ENCODE measurements around the gene RAB4B. TPM values are rescaled to one million over a fixed set of nuclear protein-coding genes. Genes with fewer than 3 reads are reported as not detected.
"Not testable (repeated sequence)": the region's sequence is repeated elsewhere in the genome, so short reads cannot be mapped to it uniquely, and the experiment has no call there.

RAB4B gene
- total RNA-seq, 1 donor from 2014 or later: 12.9 TPM

- H3K79me2 ChIP-seq (ENCODE audit: low read depth); H3F3A ChIP-seq (ENCODE audit: low read depth); H3K36me3 ChIP-seq; H3K36me3 Mint-ChIP-seq; H3K27me3 Mint-ChIP-seq (ENCODE audit: insufficient read depth, low read depth); H3K9me3 ChIP-seq (ENCODE audit: low read depth); H3K27me3 ChIP-seq; H3K27ac ChIP-seq; H3K9ac ChIP-seq; H4K20me1 ChIP-seq (ENCODE audit: low read depth); H2AFZ ChIP-seq (replicated peaks); H3K4me3 ChIP-seq; H3K9me3 Mint-ChIP-seq: not testable (repeated sequence)
- Mint-ChIP-seq H3K27ac (peak overlapping the region; percentile 21), H3K4me3 (peak overlapping the region; percentile 65), H3K4me1 (peaks cover 38% of the 10 kb centered on the region)
- DNase-seq (ENCODE audit: low spot score): peak; percentile 59
- peak; percentile 44 for TF ChIP-seq CTCF (IDR thresholded peaks at IDR 0.05)
- H3K4me1 ChIP-seq: peaks cover 14% of the 10 kb centered on the region
- peak overlapping the region; percentile 59 for H3K4me2 ChIP-seq
Measured at GRCh38 chr19:40818480-40819399, 40.7 kb downstream of the RAB4B start.

GRCh38 chr19:40819479-40820234 lies 41.6 kb downstream of the RAB4B start:
- H3K4me3 ChIP-seq; H3K27me3 Mint-ChIP-seq (ENCODE audit: insufficient read depth, low read depth); H3K27ac Mint-ChIP-seq; DNase-seq (ENCODE audit: low spot score); H3K79me2 ChIP-seq (ENCODE audit: low read depth); H4K20me1 ChIP-seq (ENCODE audit: low read depth); H3K36me3 ChIP-seq; H3K4me3 Mint-ChIP-seq; H3K9ac ChIP-seq; H3K36me3 Mint-ChIP-seq; H3K4me2 ChIP-seq; H3K9me3 Mint-ChIP-seq; H3K27ac ChIP-seq; H2AFZ ChIP-seq (replicated peaks); H3K9me3 ChIP-seq (ENCODE audit: low read depth); H3K27me3 ChIP-seq; H3F3A ChIP-seq (ENCODE audit: low read depth); H3K4me1 ChIP-seq: not testable (repeated sequence)
- peak; percentile 81 for TF ChIP-seq CTCF (IDR thresholded peaks at IDR 0.05)
- H3K4me1 Mint-ChIP-seq: peaks cover 36% of the 10 kb centered on the region

GRCh38 chr19:40822161-40822560 lies 44.1 kb downstream of the RAB4B start:
- H3K4me3 Mint-ChIP-seq: no peak overlapping the region
- H3K4me3 ChIP-seq: no peak overlapping the region
- H3K4me1 Mint-ChIP-seq: peaks cover 26% of the 10 kb centered on the region
- H3F3A ChIP-seq (ENCODE audit: low read depth): peaks cover 6% of the 10 kb centered on the region
- no peaks in the 10 kb centered on the region for H4K20me1 ChIP-seq (ENCODE audit: low read depth)
- no peak for TF ChIP-seq EZH2phosphoT487 (IDR thresholded peaks at IDR 0.05)
- no peak for TF ChIP-seq CTCF (IDR thresholded peaks at IDR 0.05)
- TF ChIP-seq EZH2 (IDR thresholded peaks at IDR 0.05): no peak
- H2AFZ ChIP-seq (replicated peaks): no peak overlapping the region
- no peaks in the 10 kb centered on the region for H3K9me3 Mint-ChIP-seq
- peaks cover 8% of the 10 kb centered on the region for H3K4me1 ChIP-seq
- no peak overlapping the region for H3K27ac ChIP-seq
- no peaks in the 10 kb centered on the region for H3K9me3 ChIP-seq (ENCODE audit: low read depth)
- no peak overlapping the region for H3K4me2 ChIP-seq
- H3K27ac Mint-ChIP-seq: peak overlapping the region; percentile 81
- no peaks in the 10 kb centered on the region for H3K79me2 ChIP-seq (ENCODE audit: low read depth)
- peaks cover 4% of the 10 kb centered on the region for H3K27me3 Mint-ChIP-seq (ENCODE audit: insufficient read depth, low read depth)
- no peak for DNase-seq (ENCODE audit: low spot score)
- H3K9ac ChIP-seq: no peak overlapping the region
- peaks cover 8% of the 10 kb centered on the region for H3K27me3 ChIP-seq
- H3K36me3 Mint-ChIP-seq: peaks cover 7% of the 10 kb centered on the region
- no peaks in the 10 kb centered on the region for H3K36me3 ChIP-seq

GRCh38 chr19:40822704-40823553 lies 44.9 kb downstream of the RAB4B start:
- peaks cover 26% of the 10 kb centered on the region for H3K4me1 Mint-ChIP-seq
- H3K36me3 ChIP-seq; DNase-seq (ENCODE audit: low spot score); H3K36me3 Mint-ChIP-seq; H3K4me3 Mint-ChIP-seq; H4K20me1 ChIP-seq (ENCODE audit: low read depth); H3K4me3 ChIP-seq; H3K27ac ChIP-seq; H3K27me3 Mint-ChIP-seq (ENCODE audit: insufficient read depth, low read depth); H2AFZ ChIP-seq (replicated peaks); H3K27me3 ChIP-seq; H3K4me1 ChIP-seq; H3K4me2 ChIP-seq; H3K9me3 ChIP-seq (ENCODE audit: low read depth); H3F3A ChIP-seq (ENCODE audit: low read depth); H3K9ac ChIP-seq; H3K79me2 ChIP-seq (ENCODE audit: low read depth); H3K9me3 Mint-ChIP-seq: not testable (repeated sequence)
- peak overlapping the region; percentile 81 for H3K27ac Mint-ChIP-seq

GRCh38 chr19:40824916-40825315 lies 46.9 kb downstream of the RAB4B start:
- not testable (repeated sequence) for H3K27me3 Mint-ChIP-seq (ENCODE audit: insufficient read depth, low read depth); H3K27me3 ChIP-seq; H3K4me2 ChIP-seq; H3K27ac ChIP-seq; H3K4me3 ChIP-seq; H4K20me1 ChIP-seq (ENCODE audit: low read depth); H3F3A ChIP-seq (ENCODE audit: low read depth); H3K79me2 ChIP-seq (ENCODE audit: low read depth); H3K36me3 Mint-ChIP-seq; H3K9me3 Mint-ChIP-seq; H3K27ac Mint-ChIP-seq; H3K9ac ChIP-seq; H3K4me1 ChIP-seq; H3K36me3 ChIP-seq; DNase-seq (ENCODE audit: low spot score); H3K4me3 Mint-ChIP-seq; H3K9me3 ChIP-seq (ENCODE audit: low read depth); H2AFZ ChIP-seq (replicated peaks)
- H3K4me1 Mint-ChIP-seq: peaks cover 18% of the 10 kb centered on the region

Data from neural progenitor cell (in vitro differentiated cells).